Glutamatergic neuron (in vitro differentiated cells): ENCODE data around the gene CCRL2. TPM values are rescaled to one million over a fixed set of nuclear protein-coding genes. Genes with fewer than 3 reads are reported as not detected.

Experiments
- DNase-seq: peaks from one replicate; pipeline ENCODE4 v3.0.0; 2022
- H3K27ac Mint-ChIP-seq: one replicate; pipeline ENCODE4 v1.8.0; 2020; ENCODE audit warnings: mild to moderate bottlenecking, mixed read lengths, inconsistent platforms; ENCODE audit not compliant: unreplicated experiment
- H3K27me3 Mint-ChIP-seq: one replicate; pipeline ENCODE4 v1.8.0; 2020; ENCODE audit warnings: mild to moderate bottlenecking, moderate library complexity, mixed read lengths, inconsistent platforms; ENCODE audit not compliant: unreplicated experiment
- H3K36me3 Mint-ChIP-seq: one replicate; pipeline ENCODE4 v1.8.0; 2020; ENCODE audit warnings: mild to moderate bottlenecking, mixed read lengths, inconsistent platforms; ENCODE audit not compliant: unreplicated experiment
- H3K4me1 Mint-ChIP-seq: one replicate; pipeline ENCODE4 v1.8.0; 2020; ENCODE audit warnings: mild to moderate bottlenecking, low read depth, mixed read lengths, inconsistent platforms; ENCODE audit not compliant: unreplicated experiment
- H3K4me3 Mint-ChIP-seq: one replicate; pipeline ENCODE4 v1.8.0; 2020; ENCODE audit warnings: mild to moderate bottlenecking, mixed read lengths, inconsistent platforms; ENCODE audit not compliant: unreplicated experiment
- H3K9me3 Mint-ChIP-seq: one replicate; pipeline ENCODE4 v1.8.0; 2020; ENCODE audit warnings: mild to moderate bottlenecking, moderate library complexity, mixed read lengths, inconsistent platforms; ENCODE audit not compliant: unreplicated experiment
- CTCF ChIP-seq: fragments of 200-600 bp; sonication (generic); IDR thresholded peaks from one replicate; pipeline ENCODE4 v1.5.0; 2021; ENCODE audit not compliant: partially characterized antibody, unreplicated experiment
- total RNA-seq: library from RNA; stranded (reverse); fragmentation: NEBNext Ultra II Directional; extraction: Animal tissue kit (Norgen Biotek cat#: 25700); gene quantifications from one replicate; pipeline ENCODE4 v1.2.1, GENCODE V29; 2021; ENCODE audit not compliant: unreplicated experiment

Gene CCRL2
- total RNA-seq, 1 donor from 2014 or later, result not detected

- Mint-ChIP-seq H3K4me3 (no peak overlapping the region), H3K27me3 (no peaks in the 10 kb centered on the region), H3K27ac (no peak overlapping the region), H3K36me3 (no peaks in the 10 kb centered on the region), H3K4me1 (peaks cover 3% of the 10 kb centered on the region), H3K9me3 (no peaks in the 10 kb centered on the region)
- TF ChIP-seq CTCF, result no peak
- no peak for DNase-seq
Measured at GRCh38 chr3:46406443-46406787, 644 bp upstream of the CCRL2 start.

- no peak overlapping the region for H3K4me3 Mint-ChIP-seq
- H3K27me3 Mint-ChIP-seq, result no peaks in the 10 kb centered on the region
Measured at GRCh38 chr3:46407970-46408369, 911 bp downstream of the CCRL2 start.

GRCh38 chr3:46408853-46409252 is 1.8 kb downstream of the CCRL2 start:
- H3K9me3 Mint-ChIP-seq, result no peaks in the 10 kb centered on the region
- no peak for TF ChIP-seq CTCF
- no peak for DNase-seq
- no peak overlapping the region for H3K4me3 Mint-ChIP-seq
- no peaks in the 10 kb centered on the region for H3K36me3 Mint-ChIP-seq
- no peak overlapping the region for H3K27ac Mint-ChIP-seq
- H3K4me1 Mint-ChIP-seq, result peaks cover 3% of the 10 kb centered on the region
- no peaks in the 10 kb centered on the region for H3K27me3 Mint-ChIP-seq

More at GRCh38 chr3:46407970-46408369, 911 bp downstream of the CCRL2 start:
- H3K27ac Mint-ChIP-seq, result no peak overlapping the region
- H3K4me1 Mint-ChIP-seq, result peaks cover 3% of the 10 kb centered on the region
- no peaks in the 10 kb centered on the region for H3K36me3 Mint-ChIP-seq
- no peaks in the 10 kb centered on the region for H3K9me3 Mint-ChIP-seq
- DNase-seq, result no peak
- TF ChIP-seq CTCF, result no peak

- no peak overlapping the region for H3K27ac Mint-ChIP-seq
- no peak for DNase-seq
- peaks cover 3% of the 10 kb centered on the region for H3K4me1 Mint-ChIP-seq
- H3K27me3 Mint-ChIP-seq, result no peaks in the 10 kb centered on the region
- no peaks in the 10 kb centered on the region for H3K9me3 Mint-ChIP-seq
- H3K36me3 Mint-ChIP-seq, result no peaks in the 10 kb centered on the region
- TF ChIP-seq CTCF, result no peak
- H3K4me3 Mint-ChIP-seq, result no peak overlapping the region
Measured at GRCh38 chr3:46409739-46410489, 2.9 kb downstream of the CCRL2 start.

- Mint-ChIP-seq H3K9me3 (no peaks in the 10 kb centered on the region), H3K4me1 (peaks cover 3% of the 10 kb centered on the region), H3K36me3 (no peaks in the 10 kb centered on the region), H3K4me3 (no peak overlapping the region), H3K27ac (no peak overlapping the region), H3K27me3 (no peaks in the 10 kb centered on the region)
- DNase-seq, result no peak
- TF ChIP-seq CTCF, result no peak
Measured at GRCh38 chr3:46410669-46411068, 3.6 kb downstream of the CCRL2 start.
